ENCODE results near the gene SPACA6.

SPACA6 gene

GRCh38 chr19:51689751-51690453 lies 3.2 kb upstream of the SPACA6 start:
- peak; percentile 83 for DNase-seq (ENCODE audit: low spot score)

GRCh38 chr19:51690454-51691073 lies 2.6 kb upstream of the SPACA6 start:
- peak; percentile 95 for DNase-seq (ENCODE audit: low spot score)

- DNase-seq (ENCODE audit: low spot score), result no peak
Measured at GRCh38 chr19:51691074-51691583, 2.0 kb upstream of the SPACA6 start.

DNA sequence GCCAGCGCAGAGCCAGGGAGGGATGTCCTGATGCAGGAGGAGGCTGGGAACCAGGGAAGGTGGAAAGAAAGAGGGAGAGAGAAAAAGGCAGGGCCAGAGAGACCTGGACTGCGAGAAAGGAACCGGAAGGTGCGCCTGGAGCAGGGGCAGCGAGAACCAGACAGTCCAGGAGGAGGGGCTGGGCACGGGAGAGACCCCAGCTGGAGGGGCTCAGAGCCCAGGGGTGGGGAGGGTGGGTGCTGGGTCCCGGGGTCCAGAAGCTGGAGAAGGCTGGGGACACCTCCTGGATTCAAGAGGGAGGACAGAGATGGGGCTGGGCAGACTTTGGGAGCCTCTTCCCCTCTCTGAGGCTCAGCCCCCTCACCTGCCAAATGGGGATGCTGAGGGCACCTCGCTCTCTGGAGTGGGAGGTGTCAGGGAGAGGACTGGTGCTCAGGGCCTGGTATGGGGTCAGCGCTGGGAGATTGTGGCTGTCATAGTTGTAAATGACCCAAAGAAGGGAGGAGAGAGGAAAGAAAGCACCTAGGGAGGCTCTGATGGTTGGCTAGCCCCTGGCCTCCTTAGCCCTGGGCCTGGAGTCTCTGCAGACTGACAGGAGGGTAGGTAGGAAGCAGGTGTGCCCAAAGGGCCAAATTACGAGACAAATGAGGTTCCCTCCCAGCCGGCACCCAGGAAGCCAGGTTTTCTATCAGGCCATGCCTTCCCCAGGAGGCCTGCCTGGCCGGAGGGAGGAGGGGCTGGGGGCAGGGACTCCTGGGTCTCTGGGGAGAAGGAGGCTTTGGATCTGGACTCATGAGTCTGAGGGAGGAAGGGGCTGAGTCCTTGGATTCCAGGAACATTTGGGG lies 1.3 kb upstream of the SPACA6 start:
- peak; percentile 64 for DNase-seq (ENCODE audit: low spot score)

GRCh38 chr19:51692468-51692867 lies 662 bp upstream of the SPACA6 start:
- DNase-seq (ENCODE audit: low spot score), result peak; percentile 63

- no peak for DNase-seq (ENCODE audit: low spot score)
Measured at GRCh38 chr19:51693819-51694218, 689 bp downstream of the SPACA6 start.

- peak; percentile 50 for DNase-seq (ENCODE audit: low spot score)
Measured at GRCh38 chr19:51694318-51695085, 1.4 kb downstream of the SPACA6 start.

- no peak for DNase-seq (ENCODE audit: low spot score)
Measured at GRCh38 chr19:51695088-51695487, 2.0 kb downstream of the SPACA6 start.

- peak; percentile 45 for DNase-seq (ENCODE audit: low spot score)
Measured at GRCh38 chr19:51695702-51696315, 2.7 kb downstream of the SPACA6 start.

- DNase-seq (ENCODE audit: low spot score), result no peak
Measured at GRCh38 chr19:51696606-51697005, 3.5 kb downstream of the SPACA6 start.

DNA sequence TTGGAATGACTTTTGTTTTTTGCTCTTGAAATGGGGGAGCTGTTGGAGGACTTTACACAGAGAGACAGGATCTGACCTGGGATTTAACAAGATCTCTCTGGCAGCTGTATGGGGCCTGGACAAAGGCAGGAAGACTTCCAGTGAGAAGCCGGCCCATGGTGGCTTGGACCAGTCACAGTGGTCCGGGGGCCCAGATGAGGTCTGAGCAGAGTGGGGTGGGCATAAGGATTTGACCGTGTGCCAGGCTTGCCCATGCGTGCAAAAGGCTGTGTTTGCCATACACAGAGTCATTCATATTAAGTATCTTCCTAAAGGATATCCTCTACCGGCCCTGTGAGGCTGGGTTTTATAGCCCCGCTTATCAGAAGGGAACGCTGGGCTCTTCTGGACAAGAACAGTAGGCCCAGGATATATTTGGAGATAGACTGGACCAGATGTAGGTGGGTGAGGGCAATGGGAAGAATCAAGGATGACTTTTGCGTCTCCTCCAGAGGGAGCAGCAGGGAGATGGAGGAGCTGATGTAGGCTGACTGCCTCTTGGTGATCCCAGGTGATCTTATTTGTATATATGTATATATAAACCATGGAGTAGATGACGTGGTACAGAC lies 4.1 kb downstream of the SPACA6 start:
- DNase-seq (ENCODE audit: low spot score), result no peak

GRCh38 chr19:51698296-51698695 lies 5.2 kb downstream of the SPACA6 start:
- peak; percentile 47 for DNase-seq (ENCODE audit: low spot score)

DNA sequence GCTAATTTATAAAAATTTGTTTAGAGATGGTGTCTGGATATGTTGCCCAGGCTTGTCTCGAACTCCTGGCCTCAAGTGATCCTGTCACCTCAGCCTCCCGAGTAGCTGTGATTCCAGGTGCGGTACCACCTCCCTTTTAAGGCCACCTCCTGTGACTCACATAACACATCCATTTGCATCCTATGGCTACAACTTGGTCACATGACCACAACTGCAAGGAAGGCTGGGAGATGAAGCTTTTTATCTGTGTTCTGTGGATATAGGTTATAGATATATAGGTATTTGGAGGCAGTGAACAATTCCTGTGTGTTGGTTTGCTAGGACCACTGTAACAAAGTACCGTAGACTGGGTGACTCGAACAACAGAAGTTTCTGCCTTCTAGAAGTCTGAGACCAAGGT lies 6.0 kb downstream of the SPACA6 start:
- DNase-seq (ENCODE audit: low spot score), result no peak

DNA sequence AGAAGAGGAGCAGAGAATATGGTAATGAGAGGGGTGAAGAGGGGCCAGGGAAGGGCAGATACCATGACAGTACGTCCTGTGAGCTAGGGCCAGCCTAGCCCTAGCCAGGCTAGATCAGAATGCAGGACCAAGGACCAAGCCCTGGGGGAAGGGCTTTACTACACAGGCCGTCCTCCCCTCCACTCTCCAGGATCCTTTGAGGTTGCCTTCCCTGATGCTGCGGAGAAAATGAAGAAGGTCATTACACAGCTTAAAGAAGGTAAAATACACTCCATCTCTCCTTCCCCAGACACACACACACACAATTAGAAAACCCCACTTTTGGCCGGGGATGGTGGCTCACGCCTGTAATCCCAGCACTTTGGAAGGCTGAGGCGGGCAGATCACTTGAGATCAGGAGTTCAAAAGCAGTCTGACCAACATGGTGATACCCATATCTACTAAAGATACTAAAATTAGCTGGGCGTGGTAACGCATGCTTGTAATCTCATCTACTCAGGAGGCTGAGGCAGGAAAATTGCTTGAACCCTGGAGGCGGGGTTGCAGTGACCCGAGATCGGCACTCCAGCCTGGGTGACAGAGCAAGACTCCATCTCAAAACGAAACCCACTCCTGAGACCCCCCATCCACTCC lies 8.5 kb downstream of the SPACA6 start:
- no peak for DNase-seq (ENCODE audit: low spot score)

DNA sequence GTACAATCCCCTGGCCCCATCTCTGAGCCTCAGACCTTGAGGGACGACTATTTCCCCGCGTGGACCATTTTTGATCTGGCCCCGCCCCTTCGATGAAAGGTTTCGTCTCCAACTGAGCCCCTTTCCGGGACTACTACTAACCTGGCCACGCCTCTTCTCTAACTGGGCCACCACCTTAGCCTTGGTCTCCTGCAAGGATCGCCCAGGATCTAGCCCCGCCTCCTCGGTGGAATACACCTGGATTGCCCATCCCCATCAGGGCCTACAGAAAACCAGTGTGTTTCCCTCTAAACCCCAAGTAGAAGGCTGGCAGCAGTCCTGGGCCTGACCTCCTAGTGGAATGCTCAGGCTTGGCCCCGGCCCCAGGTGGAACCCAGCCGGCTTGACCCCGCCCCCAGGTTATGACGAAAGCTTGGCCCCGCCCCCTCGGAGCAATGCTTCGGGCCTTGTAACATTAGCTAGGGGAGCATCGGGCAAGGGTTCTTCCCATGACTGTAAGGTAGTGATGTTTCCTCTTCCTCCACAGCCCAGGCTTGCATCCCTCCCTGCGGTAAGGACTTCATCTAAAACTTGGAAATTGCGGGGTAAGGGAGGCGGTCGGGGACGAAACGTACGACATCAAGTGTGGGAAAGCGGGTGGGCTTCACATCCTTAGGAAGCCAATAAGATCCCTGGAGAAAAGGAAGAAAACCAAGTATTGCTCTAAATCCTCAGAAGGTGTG lies 9.1 kb downstream of the SPACA6 start:
- DNase-seq (ENCODE audit: low spot score), result peak; percentile 84

DNA sequence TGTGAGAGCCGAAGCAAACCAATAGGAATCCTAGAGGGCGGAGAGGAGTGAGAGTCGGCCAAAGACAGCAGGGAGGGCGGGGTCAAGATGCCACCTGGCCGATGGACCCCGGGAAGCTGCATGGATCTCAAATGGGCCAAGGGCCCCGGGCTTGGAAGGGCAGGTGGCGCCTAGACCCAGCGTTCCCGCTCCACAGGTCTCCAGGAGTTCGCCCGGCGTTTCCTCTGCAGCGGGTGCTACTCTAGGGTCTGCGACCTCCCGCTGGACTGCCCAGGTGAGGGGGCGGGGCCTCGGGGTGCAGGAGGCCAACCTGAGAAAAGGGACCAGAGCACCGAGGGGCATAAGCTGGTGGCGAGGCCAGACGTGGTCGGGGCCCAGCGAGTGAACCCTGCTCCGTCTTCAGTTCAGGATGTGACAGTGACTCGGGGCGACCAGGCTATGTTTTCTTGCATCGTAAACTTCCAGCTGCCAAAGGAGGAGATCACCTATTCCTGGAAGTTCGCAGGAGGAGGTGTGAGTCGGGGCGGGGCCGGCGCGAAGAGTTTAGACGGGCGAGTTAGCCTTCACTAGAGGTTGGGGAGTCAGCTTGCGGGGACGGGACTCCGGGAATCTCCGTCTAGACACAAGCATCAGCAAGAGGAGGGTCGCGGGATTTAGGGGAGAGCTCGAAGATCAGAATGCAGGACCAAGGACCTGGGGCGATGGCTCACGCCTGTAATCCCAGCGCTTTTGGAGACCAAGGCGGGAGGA lies 9.9 kb downstream of the SPACA6 start:
- DNase-seq (ENCODE audit: low spot score), result peak; percentile 77

DNA sequence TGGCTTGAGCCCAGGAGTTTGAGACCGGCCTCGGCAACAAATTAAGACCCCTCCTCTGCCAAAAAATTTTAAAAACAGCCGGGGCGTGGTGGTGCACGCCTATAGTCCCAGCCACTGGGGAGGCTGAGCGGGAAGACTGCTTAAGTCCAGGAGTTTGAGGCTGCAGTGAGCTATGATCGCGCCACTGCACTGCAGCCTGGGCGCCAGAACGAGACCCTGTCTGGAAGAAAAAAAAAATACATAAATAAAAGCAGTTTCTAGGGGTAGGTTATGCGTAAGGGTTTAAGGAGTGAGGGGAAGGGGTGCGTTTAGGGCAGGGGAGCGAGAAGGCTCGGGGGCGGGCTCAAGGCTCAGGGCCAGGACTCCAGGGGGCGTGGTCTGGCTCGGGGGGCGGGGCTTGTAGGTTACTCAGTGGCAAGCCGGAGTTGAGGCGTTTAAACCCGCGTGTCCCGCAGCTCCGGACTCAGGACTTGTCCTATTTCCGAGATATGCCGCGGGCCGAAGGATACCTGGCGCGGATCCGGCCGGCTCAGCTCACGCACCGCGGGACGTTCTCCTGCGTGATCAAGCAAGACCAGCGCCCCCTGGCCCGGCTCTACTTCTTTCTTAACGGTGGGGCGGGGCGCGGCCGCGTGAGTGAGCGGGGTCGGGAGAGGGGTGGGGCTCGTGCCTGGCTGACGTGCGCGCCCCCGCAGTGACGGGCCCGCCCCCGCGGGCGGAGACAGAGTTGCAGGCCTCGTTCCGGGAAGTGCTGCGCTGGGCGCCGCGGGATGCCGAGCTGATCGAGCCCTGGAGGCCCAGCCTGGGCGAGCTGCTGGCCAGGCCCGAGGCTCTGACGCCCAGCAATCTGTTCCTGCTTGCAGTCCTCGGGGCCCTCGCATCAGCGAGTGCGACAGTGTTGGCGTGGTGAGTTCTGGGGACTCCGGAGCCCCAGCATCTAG lies 10.7 kb downstream of the SPACA6 start:
- DNase-seq (ENCODE audit: low spot score), result peak; percentile 99

GRCh38 chr19:51704626-51705025 lies 11.5 kb downstream of the SPACA6 start:
- DNase-seq (ENCODE audit: low spot score), result peak; percentile 61

Measured in left forelimb (tissue), 1 donor.